ENCODE data around the gene CACNA2D4.

DNA sequence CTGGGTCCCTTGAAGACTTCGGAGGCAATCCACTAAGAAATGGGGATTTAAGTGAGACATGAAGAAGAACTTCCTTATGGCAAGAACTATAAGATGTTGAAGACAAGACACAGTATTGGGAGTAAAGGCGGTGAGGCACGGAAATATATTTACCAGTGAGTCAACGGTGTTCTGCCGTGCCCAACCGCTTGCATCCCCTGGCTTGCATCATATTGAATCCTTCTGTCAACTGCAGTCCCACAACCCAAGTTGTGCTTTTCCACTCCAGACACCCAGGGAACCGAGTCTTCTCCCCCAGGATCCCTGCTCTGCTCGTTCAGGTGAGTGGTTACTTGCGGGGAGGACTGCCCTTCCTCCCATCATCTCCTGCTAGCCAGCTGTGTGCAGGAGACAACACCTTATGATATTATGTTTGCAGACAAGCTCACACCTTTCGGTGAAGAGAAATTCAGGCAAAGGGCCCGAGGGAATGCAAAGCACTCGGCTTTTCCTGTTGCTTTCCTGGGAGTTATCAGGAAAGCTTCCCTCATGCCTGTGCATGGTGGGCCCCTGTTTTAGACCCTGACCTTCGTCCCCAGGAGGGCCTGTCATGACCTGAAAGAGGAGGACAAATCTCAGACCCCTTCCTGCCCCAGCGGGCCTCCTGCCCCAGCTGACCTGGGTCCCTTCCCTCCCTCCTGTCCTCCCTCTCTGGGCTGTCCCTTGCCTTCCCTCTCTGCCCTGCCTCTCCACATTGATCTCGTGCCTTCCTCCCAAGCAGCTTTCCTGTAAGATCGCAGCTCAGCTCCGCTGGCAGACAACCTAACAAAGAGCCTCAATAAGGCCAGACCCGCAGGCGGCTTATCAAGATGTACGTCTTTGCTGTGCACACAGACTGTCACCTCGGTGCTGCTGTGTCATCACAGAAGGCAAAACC lies 102.4 kb downstream of the CACNA2D4 start:
- TF ChIP-seq POLR2A (IDR thresholded peaks at IDR 0.05): no peak
- TF ChIP-seq, protein P1, sequence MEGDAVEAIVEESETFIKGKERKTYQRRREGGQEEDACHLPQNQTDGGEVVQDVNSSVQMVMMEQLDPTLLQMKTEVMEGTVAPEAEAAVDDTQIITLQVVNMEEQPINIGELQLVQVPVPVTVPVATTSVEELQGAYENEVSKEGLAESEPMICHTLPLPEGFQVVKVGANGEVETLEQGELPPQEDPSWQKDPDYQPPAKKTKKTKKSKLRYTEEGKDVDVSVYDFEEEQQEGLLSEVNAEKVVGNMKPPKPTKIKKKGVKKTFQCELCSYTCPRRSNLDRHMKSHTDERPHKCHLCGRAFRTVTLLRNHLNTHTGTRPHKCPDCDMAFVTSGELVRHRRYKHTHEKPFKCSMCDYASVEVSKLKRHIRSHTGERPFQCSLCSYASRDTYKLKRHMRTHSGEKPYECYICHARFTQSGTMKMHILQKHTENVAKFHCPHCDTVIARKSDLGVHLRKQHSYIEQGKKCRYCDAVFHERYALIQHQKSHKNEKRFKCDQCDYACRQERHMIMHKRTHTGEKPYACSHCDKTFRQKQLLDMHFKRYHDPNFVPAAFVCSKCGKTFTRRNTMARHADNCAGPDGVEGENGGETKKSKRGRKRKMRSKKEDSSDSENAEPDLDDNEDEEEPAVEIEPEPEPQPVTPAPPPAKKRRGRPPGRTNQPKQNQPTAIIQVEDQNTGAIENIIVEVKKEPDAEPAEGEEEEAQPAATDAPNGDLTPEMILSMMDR (IDR thresholded peaks at IDR 0.05): no peak
- no peak for TF ChIP-seq POLR2AphosphoS5 (IDR thresholded peaks at IDR 0.05)

Data from sigmoid colon (tissue), 4 donors.